ENCODE measurements around the gene FUT9. TPM values are rescaled to one million over a fixed set of nuclear protein-coding genes. Genes with fewer than 3 reads are reported as not detected.

The FUT9 gene
- not detected in 5 replicates for total RNA-seq (2022; extraction: Qiagen RNA extraction; ENCODE audit: low read depth)

GRCh38 chr6:96015518-96016333 lies at the start of gene FUT9:
Gene FUT9, plus strand, starts transcription at chr6:96015974. Its CDS starts 187,182 bp downstream, at chr6:96203156.

